Amniotic epithelial cell (primary cell): Measurements from ENCODE around the gene TANGO2.

ENCODE experiments used
- DNase-seq: peaks from one replicate; pipeline ENCODE4 v3.0.0-alpha.2; 2010; ENCODE audit warnings: low read depth

TANGO2 gene

GRCh38 chr22:19996694-19997384, 24.1 kb upstream of the TANGO2 start:
- no peak for DNase-seq

- no peak for DNase-seq
Observed at GRCh38 chr22:19997561-19998231, 23.2 kb upstream of the TANGO2 start.

GRCh38 chr22:19998232-19998951, 22.5 kb upstream of the TANGO2 start:
- DNase-seq: no peak

GRCh38 chr22:19998991-19999820, 21.7 kb upstream of the TANGO2 start:
- no peak for DNase-seq

GRCh38 chr22:20000246-20001081, 20.4 kb upstream of the TANGO2 start:
- no peak for DNase-seq

- DNase-seq: peak; percentile 68
Observed at GRCh38 chr22:20001082-20001638, 19.8 kb upstream of the TANGO2 start.

- DNase-seq: no peak
Observed at GRCh38 chr22:20002128-20002527, 18.8 kb upstream of the TANGO2 start.

- DNase-seq: no peak
Observed at GRCh38 chr22:20002636-20003035, 18.3 kb upstream of the TANGO2 start.

GRCh38 chr22:20003304-20003703, 17.6 kb upstream of the TANGO2 start:
- no peak for DNase-seq

- DNase-seq: no peak
Observed at GRCh38 chr22:20004464-20004863, 16.4 kb upstream of the TANGO2 start.

GRCh38 chr22:20008221-20008995, 12.5 kb upstream of the TANGO2 start:
- no peak for DNase-seq

GRCh38 chr22:20009018-20009491, 11.9 kb upstream of the TANGO2 start:
- DNase-seq: no peak

GRCh38 chr22:20009582-20010306, 11.2 kb upstream of the TANGO2 start:
- DNase-seq: no peak

- no peak for DNase-seq
Observed at GRCh38 chr22:20010307-20011122, 10.4 kb upstream of the TANGO2 start.

- no peak for DNase-seq
Observed at GRCh38 chr22:20011123-20011992, 9.6 kb upstream of the TANGO2 start.

- no peak for DNase-seq
Observed at GRCh38 chr22:20011993-20012740, 8.7 kb upstream of the TANGO2 start.
